ENCODE measurements around the gene PDK1.

Gene PDK1

DNA sequence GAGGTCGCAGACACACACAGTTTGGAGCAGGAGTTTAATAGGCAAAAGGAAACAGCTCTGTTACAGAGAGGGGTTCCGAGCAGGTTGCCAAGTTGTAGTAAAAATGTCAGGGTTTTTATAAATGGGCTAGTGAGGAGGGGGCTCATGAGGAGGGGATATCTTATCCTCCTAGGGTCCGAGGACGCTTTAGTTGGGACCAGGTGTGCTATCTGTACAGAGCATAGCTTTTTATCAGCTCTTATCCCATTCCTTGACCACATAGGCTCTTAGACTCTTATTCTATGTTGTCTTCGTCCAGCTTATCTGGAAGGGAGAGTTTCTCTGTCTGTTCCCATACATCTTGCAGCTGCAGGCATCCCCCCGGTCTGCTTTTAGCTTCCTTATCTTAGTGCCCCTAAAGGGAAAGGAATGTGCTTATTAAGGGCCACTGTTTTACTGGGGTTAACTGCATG is 44.7 kb downstream of the PDK1 start:
- DNase-seq = no peak

DNA sequence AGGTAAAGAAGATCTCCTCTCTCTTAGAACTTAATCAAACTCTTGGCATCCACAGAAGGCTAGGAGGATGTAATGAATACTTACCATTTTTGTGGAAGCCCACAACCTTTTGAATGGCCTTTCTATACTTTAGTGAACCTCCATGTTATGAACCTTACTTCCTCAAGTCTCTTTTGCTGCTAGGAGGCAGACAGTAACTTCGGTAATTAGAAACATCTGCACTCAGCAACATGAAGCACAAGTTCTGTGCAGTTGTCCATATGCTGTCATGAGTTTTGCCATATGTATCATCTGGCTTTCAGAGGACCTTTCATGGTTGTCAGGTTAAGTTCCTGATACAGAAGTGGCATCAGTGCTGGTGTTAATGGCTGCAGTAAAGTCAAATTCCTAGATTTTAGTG is 50.4 kb downstream of the PDK1 start:
- no peak for DNase-seq

DNA sequence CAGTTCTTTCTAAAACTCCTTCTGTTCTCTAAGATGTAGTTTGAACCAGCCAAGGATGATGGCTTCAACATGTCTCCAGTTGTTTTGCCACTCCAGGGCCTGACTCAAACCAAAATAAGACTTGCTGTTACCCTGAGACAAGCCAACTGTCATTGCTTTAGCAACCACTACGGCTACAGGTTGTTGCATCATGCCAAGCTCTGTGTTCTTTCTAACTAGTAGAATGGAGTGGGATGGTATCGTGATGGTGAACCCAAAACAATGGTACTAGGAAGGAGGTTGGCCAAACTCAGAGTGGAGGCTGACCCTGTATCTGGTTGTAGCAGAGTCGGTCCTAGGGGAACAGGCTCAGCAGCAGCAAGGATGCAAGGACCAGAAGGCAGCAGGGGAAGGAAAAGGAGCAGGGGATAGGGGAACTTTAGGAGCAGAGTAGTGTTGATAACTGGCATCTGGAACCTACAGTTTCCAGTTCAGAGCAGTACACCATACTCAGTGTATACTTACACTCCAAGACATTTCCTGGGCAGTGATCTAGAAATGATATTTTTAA is 51.6 kb downstream of the PDK1 start:
- no peak for DNase-seq

DNA sequence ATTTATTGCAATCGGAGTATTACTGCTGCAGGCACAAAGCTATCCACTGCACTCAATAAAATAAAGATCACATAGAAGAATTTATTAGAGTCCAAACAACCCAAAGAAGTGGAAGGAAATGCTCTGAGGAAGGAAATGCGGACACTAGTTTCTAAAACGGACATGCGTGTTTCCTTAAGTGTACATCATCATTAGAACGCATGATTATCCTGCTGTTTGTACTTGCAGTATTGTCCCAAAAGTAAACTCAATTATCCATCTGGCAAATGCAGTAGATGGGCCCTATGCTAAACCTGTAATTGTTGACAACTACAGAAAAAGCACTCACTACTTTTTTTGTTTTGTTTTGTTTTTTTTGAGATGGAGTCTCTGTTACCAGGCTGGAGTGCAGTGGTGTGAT is 53.6 kb downstream of the PDK1 start:
- DNase-seq = no peak

DNA sequence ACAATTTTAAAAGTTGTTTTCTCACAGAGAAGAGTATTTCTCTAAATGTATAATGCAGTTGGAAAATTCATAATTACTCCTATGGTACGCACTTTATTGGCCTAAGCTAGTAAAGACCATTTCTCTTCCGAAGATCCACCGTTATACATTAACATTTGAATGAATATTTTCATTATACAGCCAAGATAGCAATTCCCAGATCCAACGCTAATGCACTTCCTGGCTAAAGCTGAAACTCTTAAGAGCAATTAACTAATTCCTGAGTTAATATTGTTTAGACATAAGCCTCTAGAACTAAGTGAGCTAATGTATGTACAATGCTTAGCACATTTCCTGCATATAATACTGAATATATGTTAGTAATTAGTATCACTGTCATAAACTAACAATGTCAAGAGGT is 56.2 kb downstream of the PDK1 start:
- no peak for DNase-seq

DNA sequence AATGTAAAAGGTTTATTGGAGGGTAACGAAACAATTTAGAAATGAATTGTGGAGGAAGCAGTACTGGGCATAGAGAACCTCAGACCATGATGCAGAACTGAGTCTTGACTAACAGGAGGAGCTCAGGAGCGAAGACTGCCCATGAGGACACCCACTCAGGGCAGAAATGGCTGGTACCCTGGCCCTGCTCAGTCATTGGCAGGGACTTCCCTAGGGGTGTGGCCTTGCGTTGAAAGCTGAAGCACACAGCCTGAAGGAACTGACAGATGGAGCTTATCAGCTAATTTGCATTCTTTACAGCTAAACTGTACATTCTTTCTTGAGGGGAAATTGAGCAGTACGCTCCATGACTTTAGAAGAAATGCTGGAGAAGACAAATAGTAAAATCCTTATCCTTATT is 57.1 kb downstream of the PDK1 start:
- DNase-seq = no peak

DNA sequence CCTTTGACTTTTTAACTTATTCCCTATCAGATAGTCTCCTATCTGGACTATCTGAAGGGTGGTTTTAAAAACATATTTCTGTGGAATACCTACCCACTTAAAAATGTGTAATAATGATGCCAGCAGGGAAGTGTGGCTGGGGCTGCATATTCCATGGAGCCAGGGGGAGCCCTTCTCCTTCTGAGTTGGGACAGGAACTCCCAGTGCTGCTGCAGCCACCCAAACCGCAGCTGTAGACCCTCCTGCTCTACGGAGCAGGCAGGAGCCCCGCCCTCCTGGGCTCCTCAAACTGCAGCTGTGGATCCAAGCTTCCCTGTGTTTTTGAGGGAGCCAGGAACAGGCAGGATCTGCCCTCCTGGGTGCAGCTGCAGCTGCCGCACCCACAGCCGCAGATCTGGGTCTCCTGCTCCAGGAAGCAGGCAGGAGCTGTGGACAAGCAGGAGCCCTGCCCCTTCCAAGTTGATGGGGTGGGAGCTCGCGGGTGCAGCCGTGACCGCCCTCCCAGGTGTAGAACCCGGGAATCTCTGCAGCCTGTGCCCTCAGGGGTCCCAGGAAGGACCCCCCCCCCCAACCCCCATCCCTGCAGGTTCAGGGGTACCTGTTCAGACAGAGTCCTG is 57.8 kb downstream of the PDK1 start:
- no peak for DNase-seq

DNA sequence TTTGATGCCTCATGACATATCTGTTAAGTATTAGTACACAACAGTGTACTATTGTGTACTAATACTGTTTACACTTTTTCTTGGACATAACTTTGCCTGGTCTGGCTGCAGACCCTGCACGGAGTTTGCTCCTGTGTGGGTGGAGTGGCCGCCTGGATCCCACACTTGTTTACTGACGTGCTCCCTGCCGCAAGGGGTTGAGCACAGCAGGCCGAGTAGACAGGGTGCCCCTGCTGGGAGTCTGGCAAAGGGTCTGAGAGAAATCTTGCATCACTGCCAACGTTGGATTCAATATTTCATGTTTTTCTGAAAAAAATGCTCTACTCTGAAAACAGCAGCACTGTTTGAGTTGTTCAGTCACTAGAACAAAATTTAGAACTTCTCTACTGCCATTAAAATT is 59.0 kb downstream of the PDK1 start:
- no peak for DNase-seq

DNA sequence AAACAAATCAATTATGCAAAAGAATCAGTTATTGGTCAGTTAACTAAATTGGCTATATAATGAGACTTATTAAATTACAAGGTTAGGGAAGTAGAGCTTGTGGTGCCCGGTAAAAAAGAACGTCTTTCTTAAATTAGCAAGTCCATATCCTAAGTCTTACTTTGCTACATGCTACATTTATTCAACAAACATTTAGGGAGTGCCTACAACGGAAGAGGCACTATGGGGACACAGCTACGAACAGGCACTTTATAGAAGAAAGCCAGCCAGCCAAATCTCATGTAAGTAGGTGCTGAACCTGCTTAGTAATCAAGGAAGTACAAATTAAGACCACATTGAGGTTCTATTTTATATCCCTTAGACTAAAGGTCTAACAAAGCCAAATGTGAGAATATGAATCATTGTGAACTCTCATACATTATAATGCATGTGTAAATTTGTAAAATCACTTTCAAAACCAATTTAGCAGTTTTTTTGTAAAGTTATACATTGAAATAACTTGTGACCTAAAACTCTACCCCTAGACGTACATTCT is 59.9 kb downstream of the PDK1 start:
- no peak for DNase-seq

DNA sequence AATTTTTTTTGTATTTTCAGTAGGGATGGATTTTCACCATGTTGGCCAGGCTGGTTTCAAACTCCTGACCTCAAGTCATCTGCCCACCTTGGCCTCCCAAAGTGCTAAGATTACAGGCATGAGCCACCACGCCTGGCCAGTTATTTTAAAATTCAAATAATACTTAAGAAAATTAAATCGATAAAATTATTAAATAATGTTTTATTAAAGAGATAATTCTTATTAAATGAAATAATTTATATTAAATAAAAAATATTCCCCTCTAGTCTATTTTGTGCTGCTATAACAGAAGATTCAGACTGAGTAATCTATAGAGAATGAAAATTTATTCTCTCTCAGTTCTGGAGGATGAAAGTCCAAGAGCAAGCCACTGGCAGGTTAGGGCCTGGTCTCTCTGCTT is 61.2 kb downstream of the PDK1 start:
- no peak for DNase-seq

DNA sequence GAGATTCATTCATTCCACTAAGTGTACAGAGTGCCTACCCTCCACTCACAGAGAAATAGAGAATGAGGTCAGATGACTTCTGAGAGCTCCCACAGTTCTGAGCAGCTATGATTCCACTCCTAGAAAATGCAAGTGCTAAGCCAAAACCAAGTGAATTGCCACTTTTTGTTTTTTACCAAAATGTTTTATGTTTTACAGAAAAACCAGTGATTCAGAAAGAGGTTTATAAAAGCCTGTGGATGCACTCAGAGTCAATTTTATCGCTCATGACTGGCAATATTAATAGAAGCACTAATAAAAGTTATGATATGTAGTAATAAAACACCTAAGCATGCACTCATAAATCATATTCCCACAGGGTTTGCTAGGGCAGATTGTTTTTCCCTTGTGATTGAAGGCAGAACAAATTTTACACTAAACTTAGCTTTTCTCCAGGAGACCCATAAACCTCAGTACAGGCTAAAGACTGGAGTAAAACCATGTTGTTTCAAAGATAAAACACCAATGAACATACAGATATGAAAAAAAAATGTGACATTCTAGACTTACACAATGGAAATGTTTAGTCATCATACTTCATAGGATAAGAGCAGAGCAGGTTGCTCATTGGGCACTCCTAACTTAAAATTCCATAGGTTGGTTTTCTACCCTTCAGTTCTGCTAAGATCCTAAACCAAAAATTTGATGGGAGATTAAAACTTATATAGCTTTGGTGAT is 67.5 kb downstream of the PDK1 start:
- no peak for DNase-seq

DNA sequence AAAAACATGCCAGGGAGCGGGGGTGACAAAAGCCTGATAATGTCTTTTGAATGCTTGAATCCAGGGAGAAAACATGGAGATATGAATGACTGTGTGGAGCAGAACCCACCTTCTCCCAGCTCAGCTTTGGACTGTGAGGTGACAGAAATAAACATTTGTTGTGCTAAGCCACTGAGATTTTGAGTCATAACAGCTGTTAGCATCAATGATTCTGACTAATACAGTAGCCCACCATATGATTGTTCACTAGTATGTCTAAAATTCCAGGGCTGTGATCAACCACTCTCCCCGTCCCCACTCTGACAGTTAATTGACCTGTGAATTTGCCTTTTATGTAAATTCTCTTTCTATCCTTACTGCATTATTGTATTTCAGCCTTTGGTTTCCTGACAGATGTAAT is 69.1 kb downstream of the PDK1 start:
- no peak for DNase-seq

DNA sequence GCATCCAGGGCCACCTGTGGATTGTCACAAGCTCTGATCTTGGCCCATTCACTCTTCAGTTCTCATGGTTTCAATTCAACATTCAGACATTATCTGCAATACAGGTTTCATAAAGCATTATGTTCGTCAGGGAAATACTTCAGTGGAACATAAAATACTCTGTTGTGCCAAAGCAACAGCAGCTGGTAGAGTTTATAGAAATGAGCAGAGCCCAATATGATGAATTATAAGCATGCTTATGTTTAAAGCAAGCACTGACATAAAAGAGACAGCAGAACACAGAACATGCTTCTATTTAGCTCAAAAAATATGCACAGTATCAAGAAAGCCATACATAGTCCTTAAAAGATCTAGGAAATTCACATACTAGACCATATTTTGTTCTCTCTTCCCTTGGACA is 71.3 kb downstream of the PDK1 start:
- DNase-seq = no peak

DNA sequence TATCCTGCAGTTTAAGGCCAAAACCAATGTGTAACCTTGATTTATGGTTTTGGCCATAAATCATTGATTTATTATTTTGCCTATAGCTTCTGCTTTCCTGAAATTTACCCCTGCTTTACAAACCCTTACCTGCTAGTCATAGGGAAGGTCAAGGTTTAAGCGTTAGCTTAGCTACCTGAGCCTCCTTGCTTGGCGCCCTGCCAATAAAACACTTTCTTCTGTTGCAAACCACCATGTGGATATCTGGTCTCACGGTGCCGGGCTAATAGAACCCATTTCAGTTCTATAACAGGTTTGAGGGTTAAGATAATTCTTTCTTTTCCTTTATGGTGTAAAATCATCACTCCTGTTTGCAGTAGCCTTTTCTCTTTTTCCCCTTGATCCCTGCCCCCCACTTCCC is 72.2 kb downstream of the PDK1 start:
- no peak for DNase-seq

DNA sequence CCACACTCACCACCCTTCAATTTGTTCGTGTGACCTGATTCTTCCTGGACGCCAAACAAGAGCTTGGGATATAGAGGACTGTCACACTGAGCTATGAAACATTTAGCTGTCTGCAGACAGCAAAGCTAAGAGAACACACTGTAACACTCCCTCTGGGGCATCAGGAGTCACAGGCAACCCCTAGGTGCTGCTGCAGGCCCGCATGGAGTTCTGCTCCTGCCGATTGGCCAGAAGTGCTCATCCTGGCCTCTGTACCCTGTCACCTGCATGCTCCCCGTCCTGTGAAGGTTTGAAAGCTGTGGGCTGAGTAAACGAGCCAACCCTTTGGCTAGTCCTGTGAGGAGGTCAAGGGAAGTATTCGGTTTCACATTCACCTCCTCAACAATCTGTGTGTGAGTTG is 73.7 kb downstream of the PDK1 start:
- no peak for DNase-seq

DNA sequence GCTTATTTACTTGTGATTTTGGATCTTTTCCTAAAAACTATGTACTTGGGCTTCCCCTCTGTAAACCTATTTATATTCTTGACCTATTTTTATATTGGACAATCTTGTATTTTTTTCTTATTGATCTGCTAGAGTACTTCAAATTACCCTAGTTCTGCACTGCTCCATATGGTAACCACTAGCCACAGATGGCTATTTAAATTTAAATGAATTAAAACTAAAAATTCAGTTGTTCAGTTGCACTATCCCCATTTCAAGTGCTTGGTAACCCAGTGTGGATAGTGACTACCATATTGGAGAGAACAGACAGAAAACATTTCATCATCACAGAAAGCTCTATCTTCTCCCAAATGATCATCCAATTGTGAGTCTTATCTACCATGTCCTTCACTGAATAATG is 74.3 kb downstream of the PDK1 start:
- DNase-seq = no peak

DNA sequence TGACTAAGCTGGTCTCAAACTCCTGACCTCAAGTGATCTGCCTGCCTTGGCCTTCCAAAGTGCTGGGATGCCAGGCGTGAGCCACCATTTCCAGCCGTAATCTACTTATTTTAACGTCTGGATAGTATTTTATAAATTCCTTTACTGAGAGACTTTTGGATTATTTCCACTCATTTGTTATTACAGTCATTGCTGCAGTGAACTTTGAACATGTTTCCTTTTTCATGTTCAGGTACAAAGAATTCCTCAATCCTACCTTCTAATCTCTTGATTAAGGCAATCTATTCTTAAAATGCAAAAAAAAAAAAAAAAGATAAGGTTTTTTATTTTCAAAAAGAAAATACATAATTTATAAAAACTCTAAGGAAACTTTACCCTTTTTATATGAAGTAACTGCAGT is 78.6 kb downstream of the PDK1 start:
- no peak for DNase-seq

DNA sequence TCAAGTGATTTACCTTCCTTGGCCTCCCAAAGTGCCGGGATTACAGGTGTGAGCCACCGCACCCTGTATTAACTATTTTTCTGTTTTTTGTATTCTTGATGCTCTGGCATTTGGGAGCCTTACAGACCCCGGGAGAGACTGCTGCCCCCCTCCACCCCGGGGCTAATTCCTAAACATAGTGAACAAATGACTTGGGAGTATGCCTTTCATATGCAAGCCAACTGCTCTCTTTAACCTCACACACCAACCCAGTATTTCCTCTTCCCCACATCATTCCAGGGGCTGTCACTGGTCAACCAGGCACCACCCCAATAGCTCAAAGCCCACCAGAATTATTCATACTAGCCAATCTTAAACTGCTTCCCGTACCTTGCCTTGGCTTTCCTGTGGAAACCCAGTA is 79.7 kb downstream of the PDK1 start:
- no peak for DNase-seq

DNA sequence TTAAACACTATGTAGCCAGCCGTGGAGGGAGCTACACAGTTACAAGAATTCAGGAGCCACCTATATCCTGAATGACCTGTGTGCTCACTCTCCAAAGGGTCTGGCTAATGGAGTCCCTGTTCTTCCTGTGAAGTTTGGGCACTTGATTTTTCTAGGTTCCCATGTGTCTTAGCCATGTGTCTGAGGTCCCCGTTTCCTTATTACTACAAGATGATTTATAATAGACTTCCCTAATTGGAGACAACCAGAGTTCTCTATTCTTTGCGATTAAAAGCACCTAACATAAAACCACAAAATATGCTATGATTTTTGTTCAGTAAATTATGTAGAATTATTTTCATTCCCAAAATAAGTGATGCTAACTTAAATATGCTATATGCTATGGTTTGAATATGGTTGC is 83.4 kb downstream of the PDK1 start:
- no peak for DNase-seq

DNA sequence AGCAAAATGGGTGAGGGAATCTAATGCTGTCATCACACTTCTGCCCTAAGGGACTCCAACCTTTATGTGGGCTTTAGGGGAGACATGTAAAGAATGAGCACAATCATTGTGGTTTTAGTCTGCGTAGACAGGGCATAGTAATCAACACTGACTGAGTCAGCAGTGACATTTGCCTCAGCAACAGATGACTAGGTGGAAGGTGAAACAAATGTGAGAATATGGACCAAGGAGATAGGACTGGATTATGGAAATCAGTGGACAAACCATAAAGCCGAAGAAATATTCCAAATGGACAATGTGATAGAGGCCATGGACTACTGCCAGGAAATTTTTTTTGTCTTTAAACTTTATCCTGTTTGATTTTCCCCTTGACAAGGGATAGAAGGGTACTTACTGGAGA is 83.9 kb downstream of the PDK1 start:
- DNase-seq = no peak

DNA sequence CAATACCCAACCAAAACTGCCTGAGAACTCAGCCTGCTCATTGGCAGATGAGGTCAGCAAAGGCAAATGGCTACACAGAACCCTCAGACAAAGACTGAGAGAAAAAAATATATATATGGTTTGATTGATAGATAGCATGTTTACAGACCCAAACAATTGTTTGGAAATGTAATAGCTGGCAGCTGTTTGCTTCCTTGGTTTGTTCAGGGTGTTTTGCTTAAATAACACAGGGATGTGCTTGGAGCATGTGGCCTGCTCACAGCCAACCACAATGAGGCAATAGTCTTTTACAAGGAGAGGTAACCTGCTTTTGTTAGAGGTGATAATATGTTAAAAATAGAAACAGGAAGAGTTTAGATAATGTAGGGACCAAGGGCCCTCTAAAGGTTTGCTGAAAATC is 84.5 kb downstream of the PDK1 start:
- no peak for DNase-seq

DNA sequence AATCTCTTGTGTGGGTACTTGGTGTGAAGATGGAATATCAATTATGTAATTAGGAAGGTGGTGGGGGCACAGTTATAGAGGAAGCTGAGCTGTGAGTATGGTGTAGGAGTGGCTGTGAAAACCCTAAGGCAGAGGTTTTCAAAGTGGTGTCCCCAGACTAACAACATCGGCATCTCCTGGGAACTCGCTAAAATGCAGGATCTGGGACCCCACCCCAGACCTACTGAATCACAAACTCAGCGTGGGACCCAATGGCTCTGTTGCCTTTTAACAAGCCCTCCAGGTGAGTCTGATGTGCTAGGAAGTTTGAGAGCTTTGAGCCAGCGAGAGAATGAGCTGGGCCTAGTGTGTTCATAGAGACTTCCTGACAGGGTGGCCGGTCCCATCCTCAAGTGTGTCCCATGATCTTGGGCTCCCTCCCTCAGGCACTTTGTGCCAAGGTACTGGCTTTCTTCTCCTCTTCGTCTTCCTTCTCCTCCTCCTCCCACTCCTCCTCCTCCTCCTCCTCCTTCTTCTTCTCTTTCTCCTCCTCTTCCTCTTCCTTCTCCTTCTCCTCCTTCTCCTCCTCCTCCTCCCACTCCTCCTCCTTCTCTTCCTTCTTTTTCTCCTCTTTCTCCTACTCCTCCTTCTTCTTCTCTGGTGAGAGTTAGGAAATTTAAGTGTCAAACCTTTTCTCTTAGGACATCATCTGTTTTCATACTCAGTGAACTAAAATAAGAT is 86.6 kb downstream of the PDK1 start:
- no peak for DNase-seq

DNA sequence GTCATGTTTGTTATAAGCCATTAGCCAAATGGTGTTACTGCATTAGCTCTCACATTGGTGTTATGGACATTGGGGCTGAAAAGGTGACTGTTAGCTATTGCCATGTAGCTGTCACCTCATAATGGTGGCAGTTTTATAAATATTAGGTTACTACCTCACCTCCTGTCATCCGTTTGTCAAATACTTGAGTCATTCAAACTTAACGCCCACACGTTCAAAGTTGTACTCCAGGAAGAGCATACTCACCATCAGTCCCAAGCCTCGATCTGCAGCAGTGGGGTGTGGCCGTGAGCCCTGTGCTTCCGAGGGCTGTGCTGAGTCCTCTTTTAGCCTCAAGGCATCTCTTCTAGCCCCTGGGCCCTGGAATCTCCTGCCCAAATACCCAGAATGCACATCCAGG is 87.3 kb downstream of the PDK1 start:
- DNase-seq = no peak

DNA sequence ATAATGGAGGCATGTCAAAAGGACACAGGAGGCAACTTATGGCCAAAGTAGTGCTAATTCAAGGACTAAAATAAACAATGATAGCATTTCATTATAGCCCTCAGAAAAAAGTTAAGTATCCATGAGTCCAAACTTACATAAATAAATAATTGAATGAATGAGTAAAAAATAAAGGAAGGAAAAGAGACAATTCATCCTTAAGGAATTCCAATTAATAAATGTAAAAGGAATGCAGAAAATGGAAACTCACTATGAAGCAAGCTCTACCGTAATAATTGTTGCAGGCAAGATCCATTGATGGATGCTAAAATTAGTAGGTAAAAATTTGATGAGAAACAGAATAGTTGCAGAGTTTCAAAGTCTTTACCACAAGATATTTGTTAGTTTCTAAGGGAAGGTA is 91.5 kb downstream of the PDK1 start:
- DNase-seq = no peak
